Endodermal cell (in vitro differentiated cells): ENCODE results near the gene VTI1A. TPM values are rescaled to one million over a fixed set of nuclear protein-coding genes. Genes with fewer than 3 reads are reported as not detected.

ENCODE experiments used
- DNase-seq: peaks from one replicate; pipeline ENCODE4 v3.0.0-alpha.2; 2017
- H3K27ac ChIP-seq: 2 replicates; pipeline ENCODE4 v1.5.1; 2013; ENCODE audit warnings: mild to moderate bottlenecking, low read depth, low read length, moderate library complexity
- H3K27me3 ChIP-seq: 2 replicates; pipeline ENCODE4 v1.6.1; 2013; ENCODE audit warnings: mild to moderate bottlenecking, low read length, moderate library complexity; ENCODE audit not compliant: insufficient read depth, control insufficient read depth, poor library complexity, severe bottlenecking
- H3K36me3 ChIP-seq: 2 replicates; pipeline ENCODE4 v1.7.0; 2013; ENCODE audit warnings: mild to moderate bottlenecking, low read length, moderate library complexity; ENCODE audit not compliant: control insufficient read depth, insufficient read depth
- H3K4me1 ChIP-seq: one replicate; pipeline ENCODE4 v1.7.0; 2013; ENCODE audit warnings: low read length; ENCODE audit not compliant: control insufficient read depth, insufficient read depth
- H3K4me3 ChIP-seq: 2 replicates; pipeline ENCODE4 v1.5.1; 2013; ENCODE audit warnings: mild to moderate bottlenecking, low read length, moderate library complexity
- H3K9ac ChIP-seq: 2 replicates; pipeline ENCODE4 v1.6.1; 2013; ENCODE audit warnings: mild to moderate bottlenecking, low read length, moderate library complexity; ENCODE audit not compliant: poor library complexity, severe bottlenecking; ENCODE audit errors: extremely low read depth
- H3K9me3 ChIP-seq: 2 replicates; pipeline ENCODE4 v1.6.1; 2013; ENCODE audit warnings: mild to moderate bottlenecking, low read length, moderate library complexity; ENCODE audit not compliant: control insufficient read depth
- H3K27ac Mint-ChIP-seq: 2 replicates; pipeline ENCODE4 v1.8.0; 2020; ENCODE audit warnings: mixed read lengths
- H3K27me3 Mint-ChIP-seq: 2 replicates; pipeline ENCODE4 v1.8.0; 2021; ENCODE audit warnings: mild to moderate bottlenecking, mixed read lengths; ENCODE audit not compliant: insufficient read depth
- H3K36me3 Mint-ChIP-seq: 2 replicates; pipeline ENCODE4 v1.8.0; 2020; ENCODE audit warnings: low read depth, mixed read lengths
- H3K4me1 Mint-ChIP-seq: 2 replicates; pipeline ENCODE4 v1.8.0; 2020; ENCODE audit warnings: mixed read lengths
- H3K4me3 Mint-ChIP-seq: 2 replicates; pipeline ENCODE4 v1.8.0; 2020; ENCODE audit warnings: mild to moderate bottlenecking, moderate library complexity, mixed read lengths
- H3K9me3 Mint-ChIP-seq: 2 replicates; pipeline ENCODE4 v1.8.0; 2020; ENCODE audit warnings: mild to moderate bottlenecking, mixed read lengths
- CTCF ChIP-seq: fragments of 200-600 bp; sonication (generic); conservative IDR thresholded peaks from 2 replicates; pipeline ENCODE4 v1.5.0; 2021; ENCODE audit warnings: antibody characterized with exemption, mild to moderate bottlenecking
- WGBS, 2 experiments: methylation state at CpG; one replicate each; pipeline versions ENCODE4 v1.1.5 to v1.1.7; 2013; ENCODE audit warnings: missing lambda C conversion rate in 2 of 2, mixed read lengths in 1 of 2; ENCODE audit not compliant: insufficient coverage in 1 of 2, insufficient read length in 1 of 2; 5-methylcytosine and 5-hydroxymethylcytosine counted together
- total RNA-seq, 2 donors: library from RNA; stranded (reverse); fragmentation: NEBNext Ultra II Directional in 1 of 2; extraction: Animal tissue kit (Norgen Biotek cat#: 25700) in 1 of 2; gene quantifications; 2 replicates in 1 of 2; 3 replicates in 1 of 2; pipeline ENCODE4 v1.2.1, GENCODE V29; 2021

Gene VTI1A
- total RNA-seq, 2 donors from 2014 or later, result 27.0 to 29.9 TPM

GRCh38 chr10:112677689-112678088 is 230.7 kb downstream of the VTI1A start:
- Histone ChIP-seq H3K9ac (no peak overlapping the region), H3K27me3 (no peaks in the 10 kb centered on the region), H3K27ac (no peak overlapping the region), H3K9me3 (no peaks in the 10 kb centered on the region), H3K4me3 (no peak overlapping the region), H3K36me3 (no peaks in the 10 kb centered on the region), H3K4me1 (peaks cover 6% of the 10 kb centered on the region)
- Mint-ChIP-seq H3K9me3 (no peaks in the 10 kb centered on the region), H3K27ac (no peak overlapping the region), H3K4me1 (peaks cover 21% of the 10 kb centered on the region), H3K27me3 (no peaks in the 10 kb centered on the region), H3K4me3 (no peak overlapping the region), H3K36me3 (no peaks in the 10 kb centered on the region)
- no peak for TF ChIP-seq CTCF
- 96 to 97% methylated on average over 4 to 5 of the region's 5 CpGs for WGBS, 2 experiments
- DNase-seq, result no peak

DNA sequence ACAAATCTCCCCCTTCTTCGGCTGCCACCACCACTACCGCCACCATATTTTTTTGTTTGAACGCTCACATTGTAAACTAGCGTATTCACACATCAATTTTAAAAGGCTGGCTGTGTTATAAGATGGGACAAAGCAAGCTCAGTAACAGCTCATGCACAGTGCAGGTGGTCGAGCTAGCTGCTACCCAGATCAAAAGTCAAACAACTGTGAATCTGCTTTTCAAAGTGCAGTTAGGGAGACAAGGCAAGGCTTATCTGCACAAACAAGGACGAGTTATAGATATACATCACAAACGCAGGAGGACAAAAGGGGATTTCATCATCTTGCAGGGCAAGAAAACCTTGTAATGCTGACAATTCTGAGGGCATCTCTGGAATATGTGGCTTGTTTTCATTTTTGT is 231.6 kb downstream of the VTI1A start:
- peaks cover 16% of the 10 kb centered on the region for H3K4me1 Mint-ChIP-seq
- Histone ChIP-seq H3K9me3 (no peaks in the 10 kb centered on the region), H3K4me1 (peaks cover 6% of the 10 kb centered on the region), H3K27ac (no peak overlapping the region), H3K36me3 (no peaks in the 10 kb centered on the region), H3K9ac (no peak overlapping the region), H3K4me3 (no peak overlapping the region), H3K27me3 (no peaks in the 10 kb centered on the region)
- H3K27ac Mint-ChIP-seq, result no peak overlapping the region
- DNase-seq, result no peak
- no peak for TF ChIP-seq CTCF
- H3K9me3 Mint-ChIP-seq, result no peaks in the 10 kb centered on the region
- 66 to 68% methylated on average over 6 to 7 of the region's 7 CpGs for WGBS, 2 experiments
- H3K27me3 Mint-ChIP-seq, result no peaks in the 10 kb centered on the region
- H3K36me3 Mint-ChIP-seq, result no peaks in the 10 kb centered on the region
- no peak overlapping the region for H3K4me3 Mint-ChIP-seq

DNA sequence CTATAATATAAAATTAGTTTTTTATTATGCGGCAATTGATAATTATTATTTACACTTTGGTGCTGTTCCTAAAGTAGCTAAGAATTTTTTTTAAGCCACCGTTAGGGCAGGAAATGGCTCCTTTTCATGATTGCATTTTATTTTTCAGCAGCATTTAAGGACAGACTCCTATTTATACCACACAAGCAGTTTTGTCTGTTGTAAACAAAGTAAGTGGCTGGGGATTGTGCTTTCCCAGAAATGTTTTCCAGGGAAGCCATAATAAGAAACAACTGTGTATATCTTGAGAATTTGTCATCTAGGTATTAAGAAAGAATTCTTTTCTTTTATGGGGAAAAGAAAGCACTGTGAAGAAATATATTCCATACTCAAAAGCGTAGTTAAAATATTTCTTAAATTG is 232.0 kb downstream of the VTI1A start:
- H3K27me3 Mint-ChIP-seq, result no peaks in the 10 kb centered on the region
- H3K4me3 ChIP-seq, result no peak overlapping the region
- no peak overlapping the region for H3K4me3 Mint-ChIP-seq
- H3K27ac ChIP-seq, result no peak overlapping the region
- no peaks in the 10 kb centered on the region for H3K27me3 ChIP-seq
- no peaks in the 10 kb centered on the region for H3K9me3 ChIP-seq
- peaks cover 6% of the 10 kb centered on the region for H3K4me1 ChIP-seq
- H3K9me3 Mint-ChIP-seq, result no peaks in the 10 kb centered on the region
- TF ChIP-seq CTCF, result no peak
- H3K27ac Mint-ChIP-seq, result peak overlapping the region; percentile 28
- H3K36me3 ChIP-seq, result no peaks in the 10 kb centered on the region
- H3K36me3 Mint-ChIP-seq, result no peaks in the 10 kb centered on the region
- no peak overlapping the region for H3K9ac ChIP-seq
- DNase-seq, result no peak
- WGBS, 2 experiments, result 55% methylated on average over 2 of the region's 3 CpGs; no CpG with 5 or more reads in 1 of the 2 experiments
- peaks cover 13% of the 10 kb centered on the region for H3K4me1 Mint-ChIP-seq
